ENCODE measurements around the gene FGD2. TPM values are rescaled to one million over a fixed set of nuclear protein-coding genes. Genes with fewer than 3 reads are reported as not detected.
"Not testable (repeated sequence)": the region's sequence is repeated elsewhere in the genome, so short reads cannot be mapped to it uniquely, and the experiment has no call there.

The FGD2 gene
- total and polyA plus RNA-seq, 5 donors from 2014 or later: 0.21 to 1.9 (median 0.60) TPM; not detected in 1

- ATAC-seq (ENCODE audit: low read depth in 2 of 2): no peak
- H3K27me3 ChIP-seq (ENCODE audit: control insufficient read depth, insufficient read depth, low read length): no peaks in the 10 kb centered on the region
- H3K27ac ChIP-seq (ENCODE audit: insufficient read depth, low read length, poor library complexity, severe bottlenecking): no peak overlapping the region
- Mint-ChIP-seq H3K9me3 (no peaks in the 10 kb centered on the region), H3K4me3 (no peak overlapping the region), H3K4me1 (peaks cover 0 to 6% (median 4%) of the 10 kb centered on the region in 4 donors), H3K36me3 (no peaks in the 10 kb centered on the region), H3K27ac (peak overlapping the region in 1 of 3 donors; percentile 42), H3K27me3 (no peaks in the 10 kb centered on the region)
- no peak overlapping the region for H3K4me3 ChIP-seq (ENCODE audit: low read depth, low read length)
- no peak for DNase-seq
- no peaks in the 10 kb centered on the region for H3K36me3 ChIP-seq (ENCODE audit: control insufficient read depth, insufficient read depth, low read length)
- no peaks in the 10 kb centered on the region for H3K4me1 ChIP-seq (ENCODE audit: control insufficient read depth, insufficient read depth, low read length, poor library complexity, severe bottlenecking)
- no peaks in the 10 kb centered on the region for H3K9me3 ChIP-seq (ENCODE audit: control insufficient read depth in 2 of 2, low read length in 2 of 2)
Observed at GRCh38 chr6:37057128-37057471, 51.6 kb downstream of the FGD2 start.

GRCh38 chr6:37057678-37058077 is 52.2 kb downstream of the FGD2 start:
- H3K4me1 Mint-ChIP-seq: peaks cover 0 to 5% (median 3%) of the 10 kb centered on the region in 4 donors
- Histone ChIP-seq H3K9me3 (ENCODE audit: control insufficient read depth in 2 of 2, low read length in 2 of 2) (no peaks in the 10 kb centered on the region), H3K4me1 (ENCODE audit: control insufficient read depth, insufficient read depth, low read length, poor library complexity, severe bottlenecking) (no peaks in the 10 kb centered on the region), H3K4me3 (ENCODE audit: low read depth, low read length) (no peak overlapping the region), H3K27ac (ENCODE audit: insufficient read depth, low read length, poor library complexity, severe bottlenecking) (no peak overlapping the region), H3K27me3 (ENCODE audit: control insufficient read depth, insufficient read depth, low read length) (no peaks in the 10 kb centered on the region), H3K36me3 (ENCODE audit: control insufficient read depth, insufficient read depth, low read length) (no peaks in the 10 kb centered on the region)
- no peak for DNase-seq
- no peaks in the 10 kb centered on the region for H3K9me3 Mint-ChIP-seq
- no peak overlapping the region for H3K4me3 Mint-ChIP-seq
- no peaks in the 10 kb centered on the region for H3K27me3 Mint-ChIP-seq
- H3K36me3 Mint-ChIP-seq: no peaks in the 10 kb centered on the region
- H3K27ac Mint-ChIP-seq: no peak overlapping the region
- no peak for ATAC-seq (ENCODE audit: low read depth in 2 of 2)

GRCh38 chr6:37058084-37058586 is 52.7 kb downstream of the FGD2 start:
- Histone ChIP-seq H3K9me3 (ENCODE audit: control insufficient read depth in 2 of 2, low read length in 2 of 2) (no peaks in the 10 kb centered on the region), H3K4me3 (ENCODE audit: low read depth, low read length) (no peak overlapping the region), H3K4me1 (ENCODE audit: control insufficient read depth, insufficient read depth, low read length, poor library complexity, severe bottlenecking) (no peaks in the 10 kb centered on the region), H3K36me3 (ENCODE audit: control insufficient read depth, insufficient read depth, low read length) (no peaks in the 10 kb centered on the region), H3K27me3 (ENCODE audit: control insufficient read depth, insufficient read depth, low read length) (no peaks in the 10 kb centered on the region), H3K27ac (ENCODE audit: insufficient read depth, low read length, poor library complexity, severe bottlenecking) (no peak overlapping the region)
- Mint-ChIP-seq H3K27ac (no peak overlapping the region), H3K9me3 (no peaks in the 10 kb centered on the region), H3K4me1 (peaks cover 0 to 5% (median under 1%) of the 10 kb centered on the region in 4 donors), H3K4me3 (no peak overlapping the region), H3K36me3 (no peaks in the 10 kb centered on the region), H3K27me3 (no peaks in the 10 kb centered on the region)
- no peak for DNase-seq
- no peak for ATAC-seq (ENCODE audit: low read depth in 2 of 2)

- not testable (repeated sequence) for H3K4me3 Mint-ChIP-seq, H3K27ac Mint-ChIP-seq
Observed at GRCh38 chr6:37058984-37059343, 53.5 kb downstream of the FGD2 start.

GRCh38 chr6:37059344-37060194 is 54.1 kb downstream of the FGD2 start:
- Histone ChIP-seq H3K36me3 (ENCODE audit: control insufficient read depth, insufficient read depth, low read length) (no peaks in the 10 kb centered on the region), H3K4me1 (ENCODE audit: control insufficient read depth, insufficient read depth, low read length, poor library complexity, severe bottlenecking) (no peaks in the 10 kb centered on the region), H3K27me3 (ENCODE audit: control insufficient read depth, insufficient read depth, low read length) (no peaks in the 10 kb centered on the region), H3K9me3 (ENCODE audit: control insufficient read depth in 2 of 2, low read length in 2 of 2) (no peaks in the 10 kb centered on the region), H3K27ac (ENCODE audit: insufficient read depth, low read length, poor library complexity, severe bottlenecking) (no peak overlapping the region), H3K4me3 (ENCODE audit: low read depth, low read length) (no peak overlapping the region)
- Mint-ChIP-seq H3K4me3 (peak overlapping the region in 1 of 4 donors; percentile 32), H3K4me1 (peaks cover 0 to 3% (median under 1%) of the 10 kb centered on the region in 4 donors), H3K27ac (no peak overlapping the region), H3K9me3 (no peaks in the 10 kb centered on the region), H3K27me3 (no peaks in the 10 kb centered on the region), H3K36me3 (no peaks in the 10 kb centered on the region)
- DNase-seq (no peak), ATAC-seq (ENCODE audit: low read depth in 2 of 2) (no peak)

More at GRCh38 chr6:37058984-37059343, 53.5 kb downstream of the FGD2 start:
- H3K4me1 ChIP-seq (ENCODE audit: control insufficient read depth, insufficient read depth, low read length, poor library complexity, severe bottlenecking); H3K4me3 ChIP-seq (ENCODE audit: low read depth, low read length); H3K27me3 ChIP-seq (ENCODE audit: control insufficient read depth, insufficient read depth, low read length); DNase-seq; ATAC-seq (ENCODE audit: low read depth in 2 of 2); H3K36me3 Mint-ChIP-seq; H3K36me3 ChIP-seq (ENCODE audit: control insufficient read depth, insufficient read depth, low read length); H3K4me1 Mint-ChIP-seq; H3K9me3 ChIP-seq (ENCODE audit: control insufficient read depth in 2 of 2, low read length in 2 of 2); H3K27me3 Mint-ChIP-seq; H3K27ac ChIP-seq (ENCODE audit: insufficient read depth, low read length, poor library complexity, severe bottlenecking); H3K9me3 Mint-ChIP-seq: not testable (repeated sequence)

GRCh38 chr6:37060195-37060559 is 54.7 kb downstream of the FGD2 start:
- ATAC-seq (ENCODE audit: low read depth in 2 of 2) (no peak), DNase-seq (no peak)
- H3K4me1 Mint-ChIP-seq: no peaks in the 10 kb centered on the region
- H3K4me3 ChIP-seq (ENCODE audit: low read depth, low read length): no peak overlapping the region
- no peaks in the 10 kb centered on the region for H3K9me3 Mint-ChIP-seq
- no peaks in the 10 kb centered on the region for H3K27me3 ChIP-seq (ENCODE audit: control insufficient read depth, insufficient read depth, low read length)
- no peak overlapping the region for H3K27ac ChIP-seq (ENCODE audit: insufficient read depth, low read length, poor library complexity, severe bottlenecking)
- no peaks in the 10 kb centered on the region for H3K9me3 ChIP-seq (ENCODE audit: control insufficient read depth in 2 of 2, low read length in 2 of 2)
- H3K4me1 ChIP-seq (ENCODE audit: control insufficient read depth, insufficient read depth, low read length, poor library complexity, severe bottlenecking): no peaks in the 10 kb centered on the region
- H3K36me3 Mint-ChIP-seq: no peaks in the 10 kb centered on the region
- H3K27ac Mint-ChIP-seq: no peak overlapping the region
- H3K36me3 ChIP-seq (ENCODE audit: control insufficient read depth, insufficient read depth, low read length): no peaks in the 10 kb centered on the region
- no peaks in the 10 kb centered on the region for H3K27me3 Mint-ChIP-seq
- H3K4me3 Mint-ChIP-seq: peak overlapping the region in 1 of 4 donors; percentile 32

- Mint-ChIP-seq H3K36me3 (no peaks in the 10 kb centered on the region), H3K27me3 (no peaks in the 10 kb centered on the region), H3K4me3 (no peak overlapping the region), H3K9me3 (no peaks in the 10 kb centered on the region), H3K4me1 (no peaks in the 10 kb centered on the region), H3K27ac (no peak overlapping the region)
- no peak for ATAC-seq (ENCODE audit: low read depth in 2 of 2)
- H3K4me3 ChIP-seq (ENCODE audit: low read depth, low read length): no peak overlapping the region
- H3K9me3 ChIP-seq (ENCODE audit: control insufficient read depth in 2 of 2, low read length in 2 of 2): no peaks in the 10 kb centered on the region
- H3K27me3 ChIP-seq (ENCODE audit: control insufficient read depth, insufficient read depth, low read length): no peaks in the 10 kb centered on the region
- no peak overlapping the region for H3K27ac ChIP-seq (ENCODE audit: insufficient read depth, low read length, poor library complexity, severe bottlenecking)
- no peak for DNase-seq
- H3K36me3 ChIP-seq (ENCODE audit: control insufficient read depth, insufficient read depth, low read length): no peaks in the 10 kb centered on the region
- no peaks in the 10 kb centered on the region for H3K4me1 ChIP-seq (ENCODE audit: control insufficient read depth, insufficient read depth, low read length, poor library complexity, severe bottlenecking)
Observed at GRCh38 chr6:37061157-37061804, 55.8 kb downstream of the FGD2 start.

- H3K27ac ChIP-seq (ENCODE audit: insufficient read depth, low read length, poor library complexity, severe bottlenecking): no peak overlapping the region
- no peak for ATAC-seq (ENCODE audit: low read depth in 2 of 2)
- no peaks in the 10 kb centered on the region for H3K4me1 ChIP-seq (ENCODE audit: control insufficient read depth, insufficient read depth, low read length, poor library complexity, severe bottlenecking)
- no peak for DNase-seq
- Mint-ChIP-seq H3K27ac (no peak overlapping the region), H3K4me3 (no peak overlapping the region), H3K36me3 (no peaks in the 10 kb centered on the region), H3K27me3 (no peaks in the 10 kb centered on the region), H3K4me1 (no peaks in the 10 kb centered on the region), H3K9me3 (no peaks in the 10 kb centered on the region)
- no peaks in the 10 kb centered on the region for H3K9me3 ChIP-seq (ENCODE audit: control insufficient read depth in 2 of 2, low read length in 2 of 2)
- no peaks in the 10 kb centered on the region for H3K27me3 ChIP-seq (ENCODE audit: control insufficient read depth, insufficient read depth, low read length)
- no peak overlapping the region for H3K4me3 ChIP-seq (ENCODE audit: low read depth, low read length)
- no peaks in the 10 kb centered on the region for H3K36me3 ChIP-seq (ENCODE audit: control insufficient read depth, insufficient read depth, low read length)
Observed at GRCh38 chr6:37062424-37062823, 57.0 kb downstream of the FGD2 start.

All from CD4-positive, CD25-positive, alpha-beta regulatory T cell (primary cell).